SK-N-SH treated with all-trans-retinoic acid at 6 μM for 48 hours (cell line): ENCODE measurements around the gene NTNG1.

Source experiments
- GLIS3 ChIP-seq: fragments of 250-450 bp; sonication (Bioruptor Pico); IDR thresholded peaks from 2 replicates; pipeline ENCODE4 v1.5.0; 2020; ENCODE audit warnings: mild to moderate bottlenecking, moderate library complexity
- ZNF8 ChIP-seq: fragments of 450-650 bp; formaldehyde crosslinking; IDR thresholded peaks from 2 replicates; pipeline ENCODE4 v1.5.0; 2020; ENCODE audit warnings: mild to moderate bottlenecking, moderate library complexity
- TF ChIP-seq, protein P1 (sequence below): fragments of 250-450 bp; sonication (Bioruptor Pico); IDR thresholded peaks from 2 replicates; pipeline ENCODE4 v1.5.1; 2021; ENCODE audit warnings: mild to moderate bottlenecking, moderate library complexity
- TF ChIP-seq, protein P2 (sequence below): fragments of 250-450 bp; sonication (Bioruptor Pico); IDR thresholded peaks from 2 replicates; pipeline ENCODE4 v1.5.0; 2020; ENCODE audit warnings: mild to moderate bottlenecking, moderate library complexity

DNA sequence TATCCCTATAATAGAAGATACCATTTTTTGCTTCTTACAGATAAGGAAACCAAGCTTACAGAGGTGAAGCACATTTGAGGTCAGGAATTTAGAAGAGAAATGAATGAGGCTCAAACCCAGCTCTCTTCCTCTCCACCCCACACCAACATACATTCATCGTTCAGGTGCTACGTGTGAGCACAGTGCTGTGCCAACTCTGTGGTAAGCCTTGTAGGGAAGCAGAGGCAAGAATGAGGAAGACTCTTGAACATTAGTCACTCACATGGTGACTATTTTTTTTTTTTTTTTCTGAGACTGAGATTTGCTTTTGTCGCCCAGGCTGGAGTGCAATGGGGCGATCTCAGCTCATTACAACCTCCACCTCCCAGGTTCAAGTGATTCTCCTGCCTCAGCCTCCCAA is 314.0 kb downstream of the NTNG1 start:
- TF ChIP-seq, protein P1, sequence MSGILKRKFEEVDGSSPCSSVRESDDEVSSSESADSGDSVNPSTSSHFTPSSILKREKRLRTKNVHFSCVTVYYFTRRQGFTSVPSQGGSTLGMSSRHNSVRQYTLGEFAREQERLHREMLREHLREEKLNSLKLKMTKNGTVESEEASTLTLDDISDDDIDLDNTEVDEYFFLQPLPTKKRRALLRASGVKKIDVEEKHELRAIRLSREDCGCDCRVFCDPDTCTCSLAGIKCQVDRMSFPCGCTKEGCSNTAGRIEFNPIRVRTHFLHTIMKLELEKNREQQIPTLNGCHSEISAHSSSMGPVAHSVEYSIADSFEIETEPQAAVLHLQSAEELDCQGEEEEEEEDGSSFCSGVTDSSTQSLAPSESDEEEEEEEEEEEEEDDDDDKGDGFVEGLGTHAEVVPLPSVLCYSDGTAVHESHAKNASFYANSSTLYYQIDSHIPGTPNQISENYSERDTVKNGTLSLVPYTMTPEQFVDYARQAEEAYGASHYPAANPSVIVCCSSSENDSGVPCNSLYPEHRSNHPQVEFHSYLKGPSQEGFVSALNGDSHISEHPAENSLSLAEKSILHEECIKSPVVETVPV (CRISPR knock-in tag) = no peak
- no peak for TF ChIP-seq ZNF8 (CRISPR knock-in tag)
- TF ChIP-seq, protein P2, sequence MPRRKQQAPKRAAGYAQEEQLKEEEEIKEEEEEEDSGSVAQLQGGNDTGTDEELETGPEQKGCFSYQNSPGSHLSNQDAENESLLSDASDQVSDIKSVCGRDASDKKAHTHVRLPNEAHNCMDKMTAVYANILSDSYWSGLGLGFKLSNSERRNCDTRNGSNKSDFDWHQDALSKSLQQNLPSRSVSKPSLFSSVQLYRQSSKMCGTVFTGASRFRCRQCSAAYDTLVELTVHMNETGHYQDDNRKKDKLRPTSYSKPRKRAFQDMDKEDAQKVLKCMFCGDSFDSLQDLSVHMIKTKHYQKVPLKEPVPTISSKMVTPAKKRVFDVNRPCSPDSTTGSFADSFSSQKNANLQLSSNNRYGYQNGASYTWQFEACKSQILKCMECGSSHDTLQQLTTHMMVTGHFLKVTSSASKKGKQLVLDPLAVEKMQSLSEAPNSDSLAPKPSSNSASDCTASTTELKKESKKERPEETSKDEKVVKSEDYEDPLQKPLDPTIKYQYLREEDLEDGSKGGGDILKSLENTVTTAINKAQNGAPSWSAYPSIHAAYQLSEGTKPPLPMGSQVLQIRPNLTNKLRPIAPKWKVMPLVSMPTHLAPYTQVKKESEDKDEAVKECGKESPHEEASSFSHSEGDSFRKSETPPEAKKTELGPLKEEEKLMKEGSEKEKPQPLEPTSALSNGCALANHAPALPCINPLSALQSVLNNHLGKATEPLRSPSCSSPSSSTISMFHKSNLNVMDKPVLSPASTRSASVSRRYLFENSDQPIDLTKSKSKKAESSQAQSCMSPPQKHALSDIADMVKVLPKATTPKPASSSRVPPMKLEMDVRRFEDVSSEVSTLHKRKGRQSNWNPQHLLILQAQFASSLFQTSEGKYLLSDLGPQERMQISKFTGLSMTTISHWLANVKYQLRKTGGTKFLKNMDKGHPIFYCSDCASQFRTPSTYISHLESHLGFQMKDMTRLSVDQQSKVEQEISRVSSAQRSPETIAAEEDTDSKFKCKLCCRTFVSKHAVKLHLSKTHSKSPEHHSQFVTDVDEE (CRISPR knock-in tag) = no peak
- no peak for TF ChIP-seq GLIS3
